Left renal cortex interstitium (tissue), 4 donors: Measurements from ENCODE around the gene TIMM8A. TPM values are rescaled to one million over a fixed set of nuclear protein-coding genes. Genes with fewer than 3 reads are reported as not detected.
"Not testable (repeated sequence)": the region's sequence is repeated elsewhere in the genome, so short reads cannot be mapped to it uniquely, and the experiment has no call there.

Experiments
- DNase-seq, 4 donors: peaks; one replicate each; pipeline ENCODE4 v3.0.0-alpha.2; 2013; ENCODE audit warnings: low read depth in 4 of 4, low spot score in 2 of 4, missing footprints in 1 of 4
- polyA plus RNA-seq, 4 donors: library from polyadenylated mRNA; unstranded; fragments of 120-200 nt; gene quantifications; one replicate each; pipeline ENCODE4 v1.2.1, GENCODE V29; 2013; ENCODE audit not compliant: insufficient read length in 4 of 4

Gene TIMM8A
- polyA plus RNA-seq, 4 donors = 17.9 to 22.4 (median 19.2) TPM

GRCh38 chrX:101360390-101360789, 11.8 kb upstream of the TIMM8A start:
- DNase-seq = no peak

DNA sequence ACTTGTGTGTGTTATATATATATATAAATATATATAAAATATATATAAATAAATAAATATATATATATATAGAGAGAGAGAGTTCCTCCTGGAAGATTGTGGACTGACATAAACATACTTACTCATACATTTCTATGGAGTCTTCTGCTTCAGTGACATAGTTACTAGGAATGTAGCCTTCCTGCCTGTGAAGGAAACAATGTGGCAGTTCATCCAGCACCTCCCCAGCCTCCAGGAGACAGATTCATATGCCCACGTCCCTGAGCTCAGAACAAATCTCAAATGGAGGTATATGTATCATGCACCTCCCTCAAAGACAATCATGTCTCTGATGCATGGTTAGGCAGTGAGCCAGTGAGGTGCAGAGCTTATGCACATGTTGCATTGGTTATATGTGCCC, 11.4 kb upstream of the TIMM8A start:
- no peak for DNase-seq

DNA sequence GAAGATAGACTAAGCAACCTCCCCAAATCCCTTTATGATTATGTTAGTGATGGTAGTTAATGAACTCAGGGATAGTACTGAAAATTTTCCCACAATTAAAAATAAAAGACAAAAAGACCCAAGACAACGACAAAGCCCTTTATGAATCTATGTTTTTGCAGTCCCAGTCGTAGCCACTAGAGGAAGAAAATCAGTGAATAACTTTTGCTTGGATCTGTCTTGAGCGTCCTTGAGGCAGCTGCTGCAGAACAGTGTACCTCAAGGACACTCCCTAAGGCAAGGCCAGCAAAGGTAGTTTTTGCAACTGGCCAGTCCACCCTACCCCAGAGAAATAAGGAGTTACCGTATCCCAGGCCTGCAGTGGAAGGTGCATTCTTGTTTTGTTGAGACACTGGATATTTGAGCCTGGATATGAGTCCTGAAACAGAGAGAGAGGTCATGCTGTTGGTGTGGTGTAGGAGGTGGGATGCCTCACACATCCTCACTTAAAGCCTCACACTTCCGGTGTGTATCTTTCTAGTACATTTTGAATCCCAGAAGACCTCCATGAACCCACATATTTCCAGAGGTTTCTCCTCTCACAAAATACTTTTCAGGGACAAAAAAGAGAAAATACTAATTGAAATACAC, 8.7 kb upstream of the TIMM8A start:
- no peak for DNase-seq

GRCh38 chrX:101349193-101349562, 636 bp upstream of the TIMM8A start:
- no peak for DNase-seq

- no peak for DNase-seq
Observed at GRCh38 chrX:101347859-101348451, 587 bp downstream of the TIMM8A start.

GRCh38 chrX:101337776-101338271, 10.7 kb downstream of the TIMM8A start:
- DNase-seq = no peak

DNA sequence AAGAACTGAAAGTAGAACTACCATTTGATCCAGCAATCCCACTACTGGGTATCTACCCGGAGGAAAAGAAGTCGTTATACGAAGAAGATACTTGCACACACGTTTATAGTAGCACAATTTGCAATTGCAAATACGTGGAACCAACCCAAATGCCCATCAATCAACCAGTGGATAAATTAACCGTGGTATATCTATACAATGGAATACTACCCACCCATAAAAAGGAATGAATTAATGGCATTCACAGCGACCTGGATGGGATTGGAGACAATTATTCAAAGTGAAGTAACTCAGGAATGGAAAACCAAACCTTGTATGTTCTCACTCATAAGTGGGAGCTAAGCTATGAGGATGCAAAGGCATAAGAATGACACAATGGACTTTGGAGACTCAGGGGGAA, 14.2 kb downstream of the TIMM8A start:
- not testable (repeated sequence) for DNase-seq

DNA sequence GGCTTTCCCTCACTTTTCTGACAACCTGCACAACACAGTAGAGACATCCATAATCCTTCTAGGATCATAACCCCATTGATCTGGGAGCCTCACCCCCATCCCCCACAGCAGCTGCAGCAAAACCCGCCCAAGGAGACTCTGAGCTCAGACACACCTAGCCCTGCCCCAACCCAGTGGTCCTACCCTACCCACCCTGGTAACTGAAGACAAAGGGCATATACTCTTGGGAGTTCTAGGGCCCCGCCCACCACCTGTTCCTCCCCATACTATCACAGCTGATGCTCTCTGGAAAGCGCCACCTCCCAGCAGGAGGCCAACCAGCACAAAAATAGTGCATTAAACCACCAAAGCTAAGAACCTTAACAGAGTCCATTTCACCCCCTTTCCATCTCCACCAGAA, 21.9 kb downstream of the TIMM8A start:
- not testable (repeated sequence) for DNase-seq

GRCh38 chrX:101303790-101304189, 44.8 kb downstream of the TIMM8A start:
- no peak for DNase-seq

Other genes starting within 250 kb of the TIMM8A start
- gene DRP2, start 129.0 kb downstream of the TIMM8A start, polyA plus RNA-seq = 1 to 10 TPM; 1.5 to 2.2 (median 2.2) TPM
- gene TAF7L, start 57.4 kb downstream of the TIMM8A start, polyA plus RNA-seq = under 1 TPM; 0.28 to 0.84 (median 0.67) TPM
- gene BTK, start 37.4 kb upstream of the TIMM8A start, polyA plus RNA-seq = 1 to 10 TPM; 1.8 to 2.8 (median 2.4) TPM
- gene RPL36A, start 42.3 kb upstream of the TIMM8A start, polyA plus RNA-seq = 1,000 to 10,000 TPM in 3 of 4 donors, 100 to 1,000 TPM in 1; 980 to 1,573 (median 1,128) TPM
- 10 to 100 TPM; 29.8 to 38.8 (median 31.8) TPM for gene GLA, start 59.2 kb upstream of the TIMM8A start, polyA plus RNA-seq
- gene HNRNPH2, start 59.5 kb upstream of the TIMM8A start, polyA plus RNA-seq = 100 to 1,000 TPM; 106 to 165 (median 136) TPM
- gene ARMCX4, start 136.7 kb upstream of the TIMM8A start, polyA plus RNA-seq = 10 to 100 TPM; 15.9 to 34.7 (median 25.6) TPM
- 10 to 100 TPM; 42.2 to 50.8 (median 49.7) TPM for gene ARMCX1, start 201.8 kb upstream of the TIMM8A start, polyA plus RNA-seq